GM19455 (cell line): ENCODE results near the gene MAEA.
"Not testable (repeated sequence)": the region's sequence is repeated elsewhere in the genome, so short reads cannot be mapped to it uniquely, and the experiment has no call there.

Source experiments
- ATAC-seq: cut with Tn5 transposase; IDR thresholded peaks from one replicate; pipeline ENCODE4 v1.9.1; 2021; ENCODE audit not compliant: unreplicated experiment

Gene MAEA

GRCh38 chr4:1333256-1333655 lies 43.6 kb downstream of the MAEA start:
- ATAC-seq: no peak

GRCh38 chr4:1333851-1334578 lies 44.3 kb downstream of the MAEA start:
- ATAC-seq: not testable (repeated sequence)

GRCh38 chr4:1334579-1334895 lies 44.8 kb downstream of the MAEA start:
- ATAC-seq: no peak

- ATAC-seq: not testable (repeated sequence)
Measured at GRCh38 chr4:1335193-1335883, 45.6 kb downstream of the MAEA start.

GRCh38 chr4:1336088-1336491 lies 46.4 kb downstream of the MAEA start:
- ATAC-seq: no peak

GRCh38 chr4:1337376-1337831 lies 47.7 kb downstream of the MAEA start:
- ATAC-seq: no peak

- ATAC-seq: no peak
Measured at GRCh38 chr4:1337951-1338751, 48.5 kb downstream of the MAEA start.

- no peak for ATAC-seq
Measured at GRCh38 chr4:1338752-1339414, 49.2 kb downstream of the MAEA start.

- no peak for ATAC-seq
Measured at GRCh38 chr4:1339489-1339888, 49.8 kb downstream of the MAEA start.

GRCh38 chr4:1340181-1340747 lies 50.6 kb downstream of the MAEA start:
- no peak for ATAC-seq

- no peak for ATAC-seq
Measured at GRCh38 chr4:1340861-1341260, 51.2 kb downstream of the MAEA start.

- ATAC-seq: no peak
Measured at GRCh38 chr4:1342003-1342402, 52.3 kb downstream of the MAEA start.

- ATAC-seq: no peak
Measured at GRCh38 chr4:1344696-1345095, 55.0 kb downstream of the MAEA start.

- ATAC-seq: peak; percentile 5
Measured at GRCh38 chr4:1345903-1346780, 56.5 kb downstream of the MAEA start.

GRCh38 chr4:1346781-1347409 lies 57.2 kb downstream of the MAEA start, which contains the start of gene UVSSA:
Gene UVSSA, plus strand, starts transcription at chr4:1347208. Its CDS starts 884 bp downstream, at chr4:1348092.
- peak; percentile 89 for ATAC-seq

GRCh38 chr4:1347410-1347864 lies 57.7 kb downstream of the MAEA start:
- peak; percentile 40 for ATAC-seq

- ATAC-seq: no peak
Measured at GRCh38 chr4:1348014-1348513, 58.4 kb downstream of the MAEA start.

- ATAC-seq: no peak
Measured at GRCh38 chr4:1348746-1349145, 59.1 kb downstream of the MAEA start.
